Hepatocyte (in vitro differentiated cells): ENCODE results near the gene LRCH1. TPM values are rescaled to one million over a fixed set of nuclear protein-coding genes. Genes with fewer than 3 reads are reported as not detected.
A peak's percentile ranks its signal among the peaks of the same experiment; 100 is the strongest.

Source experiments
- DNase-seq: peaks from one replicate; pipeline ENCODE4 v3.0.0-alpha.2; 2016; ENCODE audit warnings: low spot score
- H2AFZ ChIP-seq: fragments of 200-600 bp; sonication (generic); 2 replicates; pipeline ENCODE4 v1.6.0; 2016; ENCODE audit warnings: antibody characterized with exemption, mild to moderate bottlenecking
- H3K27ac ChIP-seq: fragments of 200-600 bp; sonication (generic); 2 replicates; pipeline ENCODE4 v1.5.1; 2016; ENCODE audit warnings: mild to moderate bottlenecking
- H3K27me3 ChIP-seq: fragments of 200-600 bp; sonication (generic); 2 replicates; pipeline ENCODE4 v1.6.1; 2016
- H3K36me3 ChIP-seq: fragments of 200-600 bp; sonication (generic); replicated peaks from 2 replicates; pipeline ENCODE4 v1.5.1; 2016; ENCODE audit warnings: low read depth; ENCODE audit not compliant: insufficient read depth
- H3K4me1 ChIP-seq: fragments of 200-600 bp; sonication (generic); 2 replicates; pipeline ENCODE4 v1.5.1; 2016; ENCODE audit warnings: mild to moderate bottlenecking, moderate library complexity; ENCODE audit not compliant: insufficient read depth
- H3K4me2 ChIP-seq: fragments of 200-600 bp; sonication (generic); 2 replicates; pipeline ENCODE4 v1.6.0; 2016
- H3K4me3 ChIP-seq: fragments of 200-600 bp; sonication (generic); 2 replicates; pipeline ENCODE4 v1.5.1; 2016; ENCODE audit warnings: mild to moderate bottlenecking
- H3K79me2 ChIP-seq: fragments of 200-600 bp; sonication (generic); 2 replicates; pipeline ENCODE4 v1.6.0; 2017; ENCODE audit warnings: mild to moderate bottlenecking
- H3K9me2 ChIP-seq: fragments of 200-600 bp; sonication (generic); replicated peaks from 2 replicates; pipeline ENCODE4 v1.6.0; 2017; ENCODE audit warnings: mild to moderate bottlenecking; ENCODE audit not compliant: insufficient read depth
- H3K9me3 ChIP-seq: fragments of 200-600 bp; sonication (generic); 2 replicates; pipeline ENCODE4 v1.5.1; 2016; ENCODE audit warnings: low read depth, mild to moderate bottlenecking
- H4K20me1 ChIP-seq: fragments of 200-600 bp; sonication (generic); 2 replicates; pipeline ENCODE4 v1.6.0; 2016; ENCODE audit warnings: mild to moderate bottlenecking; ENCODE audit not compliant: insufficient read depth, poor library complexity, severe bottlenecking
- EZH2 ChIP-seq: fragments of 200-600 bp; sonication (generic); IDR thresholded peaks from 2 replicates; pipeline ENCODE4 v1.6.1; 2016; ENCODE audit warnings: antibody characterized with exemption, mild to moderate bottlenecking, borderline replicate concordance
- EZH2phosphoT487 ChIP-seq: fragments of 200-600 bp; sonication (generic); IDR thresholded peaks from one replicate; pipeline ENCODE4 v1.6.1; 2018; ENCODE audit warnings: antibody characterized with exemption, mild to moderate bottlenecking, low read depth, moderate library complexity; ENCODE audit not compliant: unreplicated experiment, severe bottlenecking
- WGBS: methylation state at CpG from one replicate; pipeline ENCODE4 v1.1.6; 2016; ENCODE audit warnings: low lambda C conversion rate; ENCODE audit errors: missing lambda C conversion rate; 5-methylcytosine and 5-hydroxymethylcytosine counted together
- polyA plus RNA-seq: library from polyadenylated mRNA; unstranded; fragments of >200 nt; fragmentation: Nextera tagmentation; extraction: Ambion mirVana; gene quantifications from 2 replicates; pipeline ENCODE4 v1.2.1, GENCODE V29; 2016
- total RNA-seq: library from RNA; depleted of rRNA; stranded (reverse); fragments of >200 nt; gene quantifications from 2 replicates; pipeline ENCODE4 v1.2.3, GENCODE V29; 2014
- TF ChIP-seq, protein P1 (sequence below): fragments of 200-600 bp; sonication (generic); IDR thresholded peaks from 2 replicates; pipeline ENCODE4 v1.5.1; 2016; ENCODE audit warnings: antibody characterized with exemption, mild to moderate bottlenecking; ENCODE audit not compliant: poor library complexity

LRCH1 gene
- total and polyA plus RNA-seq, 2 experiments from 2014 or later: 5.7 to 14.1 TPM

DNA sequence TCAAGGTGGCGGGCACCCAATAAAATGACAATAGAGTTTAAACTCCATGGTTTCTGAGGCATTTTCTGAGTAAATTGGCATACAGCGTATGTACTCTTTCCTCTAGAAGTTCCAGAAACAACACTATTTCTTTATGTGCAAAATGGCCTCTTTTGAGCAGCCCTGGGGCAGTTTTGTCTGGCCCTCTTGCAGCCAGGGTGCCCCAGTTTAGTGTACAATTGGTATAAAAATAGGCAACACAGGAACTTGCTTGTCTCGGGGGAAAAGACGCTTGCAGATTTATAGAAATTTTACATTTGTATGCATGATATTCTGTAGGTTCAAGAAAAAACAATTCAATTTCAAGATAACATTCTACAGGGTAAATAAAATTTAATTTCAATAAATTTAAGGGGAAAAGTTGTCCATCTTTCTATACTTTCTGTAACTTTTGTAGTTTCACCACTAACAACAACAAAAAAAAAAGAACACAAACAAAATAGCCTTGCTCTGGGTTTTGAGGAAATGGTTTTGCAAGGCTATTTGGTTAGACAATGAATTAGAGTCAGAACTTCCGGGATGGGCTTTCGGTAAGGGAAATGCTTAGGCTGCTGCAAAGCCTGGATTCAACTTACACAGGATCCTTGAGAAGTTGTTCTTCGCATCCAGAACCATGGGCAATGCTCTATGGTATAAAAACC, 45.3 kb downstream of the LRCH1 start:
- Histone ChIP-seq H4K20me1 (peaks cover under 1% of the 10 kb centered on the region), H3K4me1 (peaks cover 51% of the 10 kb centered on the region), H3K27me3 (no peaks in the 10 kb centered on the region), H3K27ac (no peak overlapping the region), H3K4me2 (no peak overlapping the region), H2AFZ (no peak overlapping the region), H3K79me2 (peaks cover 98% of the 10 kb centered on the region), H3K9me2 (no peaks in the 10 kb centered on the region), H3K36me3 (no peaks in the 10 kb centered on the region), H3K9me3 (no peaks in the 10 kb centered on the region), H3K4me3 (no peak overlapping the region)
- TF ChIP-seq, protein P1, sequence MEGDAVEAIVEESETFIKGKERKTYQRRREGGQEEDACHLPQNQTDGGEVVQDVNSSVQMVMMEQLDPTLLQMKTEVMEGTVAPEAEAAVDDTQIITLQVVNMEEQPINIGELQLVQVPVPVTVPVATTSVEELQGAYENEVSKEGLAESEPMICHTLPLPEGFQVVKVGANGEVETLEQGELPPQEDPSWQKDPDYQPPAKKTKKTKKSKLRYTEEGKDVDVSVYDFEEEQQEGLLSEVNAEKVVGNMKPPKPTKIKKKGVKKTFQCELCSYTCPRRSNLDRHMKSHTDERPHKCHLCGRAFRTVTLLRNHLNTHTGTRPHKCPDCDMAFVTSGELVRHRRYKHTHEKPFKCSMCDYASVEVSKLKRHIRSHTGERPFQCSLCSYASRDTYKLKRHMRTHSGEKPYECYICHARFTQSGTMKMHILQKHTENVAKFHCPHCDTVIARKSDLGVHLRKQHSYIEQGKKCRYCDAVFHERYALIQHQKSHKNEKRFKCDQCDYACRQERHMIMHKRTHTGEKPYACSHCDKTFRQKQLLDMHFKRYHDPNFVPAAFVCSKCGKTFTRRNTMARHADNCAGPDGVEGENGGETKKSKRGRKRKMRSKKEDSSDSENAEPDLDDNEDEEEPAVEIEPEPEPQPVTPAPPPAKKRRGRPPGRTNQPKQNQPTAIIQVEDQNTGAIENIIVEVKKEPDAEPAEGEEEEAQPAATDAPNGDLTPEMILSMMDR: no peak
- TF ChIP-seq EZH2phosphoT487 (no peak), EZH2 (no peak)
- WGBS: 95% methylated on average over 7 of the region's 7 CpGs
- DNase-seq: no peak

DNA sequence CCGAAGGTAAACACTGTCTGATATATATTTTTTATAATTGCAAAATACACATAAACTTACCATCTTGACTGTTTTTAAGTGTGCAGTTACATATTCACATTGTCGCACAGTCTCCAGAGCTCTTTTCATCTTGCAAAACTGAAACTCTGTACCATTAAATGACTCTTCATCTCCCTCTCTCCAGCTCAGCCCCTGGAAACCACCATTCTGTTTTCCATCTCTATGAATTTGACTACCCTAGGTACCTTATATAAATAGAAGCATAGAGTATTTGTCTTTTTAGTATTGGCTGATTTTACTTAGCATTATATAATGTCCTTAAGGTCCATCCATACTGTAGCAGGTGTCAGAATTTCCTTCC, 45.8 kb downstream of the LRCH1 start:
- Histone ChIP-seq H2AFZ (no peak overlapping the region), H3K4me1 (peaks cover 45% of the 10 kb centered on the region), H3K27me3 (no peaks in the 10 kb centered on the region), H3K27ac (no peak overlapping the region), H3K4me3 (no peak overlapping the region), H4K20me1 (no peaks in the 10 kb centered on the region), H3K36me3 (no peaks in the 10 kb centered on the region), H3K4me2 (no peak overlapping the region), H3K9me3 (no peaks in the 10 kb centered on the region), H3K9me2 (no peaks in the 10 kb centered on the region), H3K79me2 (peaks cover 98% of the 10 kb centered on the region)
- no peak for DNase-seq
- TF ChIP-seq, protein P1: no peak
- TF ChIP-seq EZH2phosphoT487: no peak
- TF ChIP-seq EZH2: no peak
- WGBS: 98% methylated on average over 2 of the region's 2 CpGs

DNA sequence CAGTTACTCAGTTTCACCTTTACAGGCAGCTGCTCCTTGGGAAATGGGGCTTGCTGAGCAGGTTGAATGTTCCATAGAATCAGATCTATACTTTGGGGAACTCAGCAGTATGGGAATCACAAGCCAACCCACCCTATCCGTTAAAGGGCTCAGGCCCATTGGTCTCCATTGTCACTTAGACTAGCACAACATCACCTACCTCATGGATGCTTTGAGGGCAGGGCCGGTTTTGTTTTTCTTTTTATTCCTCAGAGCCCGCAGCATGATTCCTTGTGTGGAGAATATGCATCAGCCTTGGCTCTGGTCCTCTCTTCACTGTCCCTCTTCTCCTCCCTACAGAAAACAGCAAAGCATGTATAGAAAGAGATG, 48.0 kb downstream of the LRCH1 start:
- Histone ChIP-seq H3K4me3 (no peak overlapping the region), H4K20me1 (no peaks in the 10 kb centered on the region), H3K27ac (peak overlapping the region; percentile 29), H3K9me3 (no peaks in the 10 kb centered on the region), H3K27me3 (no peaks in the 10 kb centered on the region), H3K36me3 (no peaks in the 10 kb centered on the region), H2AFZ (no peak overlapping the region), H3K4me1 (peaks cover 44% of the 10 kb centered on the region), H3K4me2 (no peak overlapping the region), H3K79me2 (peaks cover 98% of the 10 kb centered on the region), H3K9me2 (no peaks in the 10 kb centered on the region)
- TF ChIP-seq, protein P1: no peak
- TF ChIP-seq EZH2phosphoT487 (no peak), EZH2 (no peak)
- WGBS: 98% methylated on average over 3 of the region's 3 CpGs
- no peak for DNase-seq
